Tibial nerve (tissue), 4 donors: ENCODE measurements around the gene COMMD1. TPM values are rescaled to one million over a fixed set of nuclear protein-coding genes. Genes with fewer than 3 reads are reported as not detected.

Experiments
- DNase-seq, 2 donors: peaks; one replicate each; pipeline ENCODE4 v3.0.0-alpha.2; 2019; ENCODE audit warnings: low spot score in 2 of 2
- H3K27ac ChIP-seq, 4 donors: fragments of 200-600 bp; sonication (generic) in 3 of 4; one replicate each; pipeline ENCODE4 v1.5.1; 2017 to 2019; ENCODE audit warnings: mild to moderate bottlenecking in 1 of 4
- H3K27me3 ChIP-seq, 2 donors: fragments of 200-600 bp; sonication (generic) in 1 of 2; one replicate each; pipeline versions ENCODE4 v1.5.1 to v1.6.0; 2017 to 2019
- H3K36me3 ChIP-seq, 3 donors: fragments of 200-600 bp; sonication (generic); one replicate each; pipeline ENCODE4 v1.5.1; 2018 to 2019
- H3K4me1 ChIP-seq, 4 donors: fragments of 200-600 bp; sonication (generic) in 3 of 4; one replicate each; pipeline ENCODE4 v1.5.1; 2017 to 2019
- H3K4me3 ChIP-seq, 4 donors: fragments of 200-600 bp; sonication (generic) in 3 of 4; one replicate each; pipeline ENCODE4 v1.5.1; 2017 to 2019; ENCODE audit warnings: mild to moderate bottlenecking in 1 of 4, moderate library complexity in 1 of 4
- H3K9me3 ChIP-seq, 4 donors: fragments of 200-600 bp; sonication (generic) in 3 of 4; one replicate each; pipeline ENCODE4 v1.5.1; 2017 to 2019
- EP300 ChIP-seq, 2 donors: sonication (generic); formaldehyde crosslinking; IDR thresholded peaks; one replicate each; pipeline ENCODE4 v1.6.1; 2017; ENCODE audit warnings: antibody characterized with exemption in 2 of 2, mild to moderate bottlenecking in 1 of 2
- POLR2A ChIP-seq, 2 donors: fragments of 450-650 bp; IDR thresholded peaks; one replicate each; pipeline ENCODE4 v1.6.1; 2017; ENCODE audit warnings: antibody characterized with exemption in 2 of 2, mild to moderate bottlenecking in 2 of 2, moderate library complexity in 2 of 2
- WGBS, 2 donors: methylation state at CpG; one replicate each; pipeline ENCODE4 v1.1.5; 2018; 5-methylcytosine and 5-hydroxymethylcytosine counted together
- total RNA-seq, 4 donors: library from RNA; depleted of rRNA; stranded (reverse); fragments of >200 nt; gene quantifications; one replicate each; pipeline ENCODE4 v1.1.0, GENCODE V29; 2016
- TF ChIP-seq, protein P1 (sequence below), 5 experiments: fragments of 200-600 bp in 3 of 5; fragments of 450-650 bp in 2 of 5; sonication (generic) in 3 of 5; IDR thresholded peaks; one replicate each; pipeline ENCODE4 v1.5.1; 2016 to 2019; ENCODE audit warnings: antibody characterized with exemption in 5 of 5, mild to moderate bottlenecking in 3 of 5, moderate library complexity in 2 of 5

The COMMD1 gene
- total RNA-seq, 4 donors from 2014 or later: 29.6 to 49.2 (median 43.7) TPM

DNA sequence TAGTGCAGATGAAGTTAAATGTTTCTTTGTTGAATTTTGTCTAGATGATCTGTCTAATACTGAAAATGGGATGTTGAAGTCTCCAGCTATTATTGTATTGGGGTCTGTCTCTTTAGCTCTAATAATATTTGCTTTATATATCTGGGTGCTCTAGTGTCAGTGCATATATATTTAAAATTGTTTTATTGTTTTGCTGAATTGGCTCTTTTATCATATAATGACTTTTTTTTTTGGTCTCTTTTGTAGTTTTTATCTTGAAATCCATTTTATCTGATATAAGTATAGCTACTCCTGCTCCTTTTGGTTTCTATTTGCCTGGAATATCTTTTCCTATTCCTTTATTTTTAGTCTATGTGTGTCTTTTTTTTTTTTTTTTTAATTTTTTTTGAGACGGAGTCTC, 79.2 kb downstream of the COMMD1 start:
- H3K4me1 ChIP-seq: no peaks in the 10 kb centered on the region
- no peak for DNase-seq
- peaks cover 0 to 28% (median 1%) of the 10 kb centered on the region in 4 donors for H3K9me3 ChIP-seq
- peaks cover 0 to 16% (median 0%) of the 10 kb centered on the region in 3 donors for H3K36me3 ChIP-seq
- WGBS, 2 donors: 92 to 94% methylated on average over 1 of the region's 1 CpG
- H3K4me3 ChIP-seq: no peak overlapping the region
- H3K27me3 ChIP-seq: no peaks in the 10 kb centered on the region
- TF ChIP-seq, protein P1, sequence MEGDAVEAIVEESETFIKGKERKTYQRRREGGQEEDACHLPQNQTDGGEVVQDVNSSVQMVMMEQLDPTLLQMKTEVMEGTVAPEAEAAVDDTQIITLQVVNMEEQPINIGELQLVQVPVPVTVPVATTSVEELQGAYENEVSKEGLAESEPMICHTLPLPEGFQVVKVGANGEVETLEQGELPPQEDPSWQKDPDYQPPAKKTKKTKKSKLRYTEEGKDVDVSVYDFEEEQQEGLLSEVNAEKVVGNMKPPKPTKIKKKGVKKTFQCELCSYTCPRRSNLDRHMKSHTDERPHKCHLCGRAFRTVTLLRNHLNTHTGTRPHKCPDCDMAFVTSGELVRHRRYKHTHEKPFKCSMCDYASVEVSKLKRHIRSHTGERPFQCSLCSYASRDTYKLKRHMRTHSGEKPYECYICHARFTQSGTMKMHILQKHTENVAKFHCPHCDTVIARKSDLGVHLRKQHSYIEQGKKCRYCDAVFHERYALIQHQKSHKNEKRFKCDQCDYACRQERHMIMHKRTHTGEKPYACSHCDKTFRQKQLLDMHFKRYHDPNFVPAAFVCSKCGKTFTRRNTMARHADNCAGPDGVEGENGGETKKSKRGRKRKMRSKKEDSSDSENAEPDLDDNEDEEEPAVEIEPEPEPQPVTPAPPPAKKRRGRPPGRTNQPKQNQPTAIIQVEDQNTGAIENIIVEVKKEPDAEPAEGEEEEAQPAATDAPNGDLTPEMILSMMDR (IDR thresholded peaks at IDR 0.05): no peak
- TF ChIP-seq EP300 (IDR thresholded peaks at IDR 0.05): no peak
- TF ChIP-seq POLR2A (IDR thresholded peaks at IDR 0.05): no peak
- H3K27ac ChIP-seq: no peak overlapping the region

- WGBS, 2 donors: 88 to 90% methylated on average over 6 of the region's 6 CpGs
Measured at GRCh38 chr2:61988462-61989366, 83.2 kb downstream of the COMMD1 start.

GRCh38 chr2:61993422-61994024, 88.0 kb downstream of the COMMD1 start:
- peak in 1 of 2 donors; percentile 25 for DNase-seq
- Histone ChIP-seq H3K27me3 (no peaks in the 10 kb centered on the region), H3K27ac (no peak overlapping the region), H3K4me1 (no peaks in the 10 kb centered on the region), H3K9me3 (no peaks in the 10 kb centered on the region), H3K36me3 (peaks cover 0 to 3% (median 0%) of the 10 kb centered on the region in 3 donors), H3K4me3 (no peak overlapping the region)
- WGBS, 2 donors: 75 to 78% methylated on average over 3 of the region's 3 CpGs
- TF ChIP-seq, protein P1 (IDR thresholded peaks at IDR 0.05): peak; percentile 31 to 66 (median 41)
- no peak for TF ChIP-seq EP300 (IDR thresholded peaks at IDR 0.05)

More at GRCh38 chr2:61988462-61989366, 83.2 kb downstream of the COMMD1 start:
- no peaks in the 10 kb centered on the region for H3K4me1 ChIP-seq
- no peaks in the 10 kb centered on the region for H3K9me3 ChIP-seq
- H3K27ac ChIP-seq: no peak overlapping the region
- H3K36me3 ChIP-seq: peaks cover 0 to 13% (median 0%) of the 10 kb centered on the region in 3 donors
- DNase-seq: no peak
- H3K27me3 ChIP-seq: no peaks in the 10 kb centered on the region
- no peak overlapping the region for H3K4me3 ChIP-seq
- no peak for TF ChIP-seq EP300 (IDR thresholded peaks at IDR 0.05)

- no peak overlapping the region for H3K4me3 ChIP-seq
- no peaks in the 10 kb centered on the region for H3K9me3 ChIP-seq
- DNase-seq: no peak
- H3K36me3 ChIP-seq: no peaks in the 10 kb centered on the region
- no peak overlapping the region for H3K27ac ChIP-seq
- WGBS, 2 donors: 100% methylated on average over 1 of the region's 1 CpG
- TF ChIP-seq POLR2A (IDR thresholded peaks at IDR 0.05): no peak
- TF ChIP-seq, protein P1 (IDR thresholded peaks at IDR 0.05): no peak
- TF ChIP-seq EP300 (IDR thresholded peaks at IDR 0.05): no peak
- H3K27me3 ChIP-seq: no peaks in the 10 kb centered on the region
- H3K4me1 ChIP-seq: no peaks in the 10 kb centered on the region
Measured at GRCh38 chr2:61994531-61994930, 89.1 kb downstream of the COMMD1 start.

DNA sequence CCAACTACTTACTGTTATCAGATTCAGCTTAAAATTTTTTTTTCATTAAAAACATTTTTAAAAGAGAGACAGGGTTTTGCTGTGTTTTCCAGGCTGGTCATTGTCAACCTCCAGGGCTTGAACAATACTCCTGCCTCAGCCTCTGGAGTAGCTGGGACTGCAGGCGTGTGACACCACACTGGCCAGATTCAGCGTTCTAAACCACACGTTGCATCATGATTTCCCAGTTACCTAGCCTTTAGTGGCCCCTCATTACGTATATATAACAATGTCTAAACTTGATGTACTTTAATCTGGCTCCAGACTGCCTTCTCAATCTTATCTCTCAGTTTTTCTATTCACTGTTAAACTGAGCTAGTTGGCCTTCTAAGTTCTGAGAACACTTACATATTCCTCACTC, 89.6 kb downstream of the COMMD1 start:
- WGBS, 2 donors: 78 to 82% methylated on average over 4 of the region's 4 CpGs
- H3K4me3 ChIP-seq: no peak overlapping the region
- H3K27ac ChIP-seq: no peak overlapping the region
- H3K27me3 ChIP-seq: no peaks in the 10 kb centered on the region
- no peak for TF ChIP-seq EP300 (IDR thresholded peaks at IDR 0.05)
- TF ChIP-seq, protein P1 (IDR thresholded peaks at IDR 0.05): no peak
- TF ChIP-seq POLR2A (IDR thresholded peaks at IDR 0.05): no peak
- H3K4me1 ChIP-seq: no peaks in the 10 kb centered on the region
- no peak for DNase-seq
- H3K36me3 ChIP-seq: no peaks in the 10 kb centered on the region
- H3K9me3 ChIP-seq: no peaks in the 10 kb centered on the region
